GM12878 (cell line): ENCODE results near the gene P4HA3. TPM values are rescaled to one million over a fixed set of nuclear protein-coding genes. Genes with fewer than 3 reads are reported as not detected.

Source experiments
- ATAC-seq: fragments of 200-7000 bp; cut with Tn5 transposase; 3 replicates; pipeline ENCODE4 v1.9.1; 2020; ENCODE audit warnings: mild to moderate bottlenecking, moderate library complexity
- BruUV-seq: library from RNA; stranded (reverse); fragments of 400-500 nt; replicated peaks from 2 replicates; lab custom pipeline; 2021; lab: Mats Ljungman, UMichigan
- CTCF ChIA-PET: fragments of 300-600 bp; sonication (Branson Sonifier 250); formaldehyde crosslinking; extraction: SDS; loops from one replicate; lab custom pipeline; 2021; ENCODE audit warnings: inconsistent platforms; lab: Yijun Ruan, JAX
- POLR2A ChIA-PET: fragments of 350-600 bp; formaldehyde crosslinking; extraction: SDS; loops from one replicate; lab custom pipeline; 2021; ENCODE audit warnings: inconsistent platforms; lab: Charles Lee
- RAD21 ChIA-PET: fragments of 300-600 bp; sonication (Branson Sonifier 250); formaldehyde crosslinking; loops from one replicate; lab custom pipeline; 2023; ENCODE audit warnings: antibody characterized with exemption; ENCODE audit not compliant: unreplicated experiment; lab: Charles Lee
- SMC1A ChIA-PET: fragments of 300-600 bp; sonication (Branson Sonifier 250); formaldehyde crosslinking; loops from one replicate; lab custom pipeline; 2023; ENCODE audit not compliant: unreplicated experiment, uncharacterized antibody; lab: Charles Lee
- DNase-seq: peaks from one replicate; pipeline ENCODE4 v3.0.0-alpha.2; 2011; ENCODE audit warnings: low read depth, low spot score
- FAIRE-seq: peaks from 3 replicates; lab custom pipeline; 2011; peaks lifted over from hg19 to GRCh38; lab: Jason Lieb, UNC
- H2AFZ ChIP-seq: 2 replicates; pipeline ENCODE4 v1.6.0; 2011; ENCODE audit warnings: low read depth, low read length, control low read depth; ENCODE audit not compliant: control insufficient read depth
- H3K27ac ChIP-seq: 2 replicates; pipeline ENCODE4 v1.5.1; 2011; ENCODE audit warnings: control low read depth; ENCODE audit not compliant: control insufficient read depth, insufficient read depth
- H3K27me3 ChIP-seq, 2 experiments: replicated peaks in 1 of 2; 2 replicates each; pipeline versions ENCODE4 v1.6.0 to v1.6.1; 2011; ENCODE audit warnings: low read length in 1 of 2; ENCODE audit not compliant: control insufficient read depth in 2 of 2, insufficient read depth in 2 of 2
- H3K36me3 ChIP-seq, 2 experiments: 2 replicates each; pipeline ENCODE4 v1.5.1; 2011; ENCODE audit warnings: low read length in 1 of 2; ENCODE audit not compliant: control insufficient read depth in 2 of 2, insufficient read depth in 2 of 2
- H3K4me1 ChIP-seq: 2 replicates; pipeline ENCODE4 v1.6.1; 2011; ENCODE audit warnings: mild to moderate bottlenecking, low read length, moderate library complexity, mixed read lengths; ENCODE audit not compliant: control insufficient read depth, insufficient read depth
- H3K4me2 ChIP-seq: 2 replicates; pipeline ENCODE4 v1.6.0; 2011; ENCODE audit warnings: control low read depth; ENCODE audit not compliant: control insufficient read depth, insufficient read depth
- H3K4me3 ChIP-seq: fragments of 200-600 bp; sonication (generic); 2 replicates; pipeline ENCODE4 v1.5.1; 2016
- H3K79me2 ChIP-seq: 2 replicates; pipeline ENCODE4 v1.6.0; 2011; ENCODE audit warnings: low read length; ENCODE audit not compliant: control insufficient read depth, insufficient read depth
- H3K9ac ChIP-seq: 2 replicates; pipeline ENCODE4 v1.8.0; 2011; ENCODE audit warnings: low read length, control low read depth, mixed read lengths; ENCODE audit not compliant: control insufficient read depth, insufficient read depth
- H3K9me3 ChIP-seq: replicated peaks from 3 replicates; pipeline ENCODE4 v1.5.1; 2011; ENCODE audit warnings: mild to moderate bottlenecking, low read length; ENCODE audit not compliant: control insufficient read depth, insufficient read depth
- H4K20me1 ChIP-seq: 2 replicates; pipeline ENCODE4 v1.6.0; 2011; ENCODE audit not compliant: control insufficient read depth, insufficient read depth
- MTA3 ChIP-seq: IDR thresholded peaks from 2 replicates; pipeline ENCODE4 v1.6.1; 2012; ENCODE audit warnings: low read length, inconsistent platforms, borderline replicate concordance
- NR2C2 ChIP-seq: IDR thresholded peaks from 2 replicates; pipeline ENCODE4 v1.6.1; 2011; ENCODE audit warnings: borderline replicate concordance, low read depth; ENCODE audit not compliant: control insufficient read depth, insufficient read length
- RB1 ChIP-seq: fragments of 450-650 bp; formaldehyde crosslinking; IDR thresholded peaks from 2 replicates; pipeline ENCODE4 v1.6.1; 2017; ENCODE audit warnings: mild to moderate bottlenecking, borderline replicate concordance
- ZNF384 ChIP-seq: IDR thresholded peaks from 2 replicates; pipeline ENCODE4 v1.6.1; 2012; ENCODE audit warnings: low read depth, mild to moderate bottlenecking, low read length, improper control_type of control experiment, borderline replicate concordance
- WGBS: methylation state at CpG from one replicate; pipeline ENCODE4 v1.1.6; 2016; ENCODE audit warnings: low lambda C conversion rate; ENCODE audit not compliant: insufficient replicate concordance, insufficient coverage; ENCODE audit errors: missing lambda C conversion rate; 5-methylcytosine and 5-hydroxymethylcytosine counted together
- in situ Hi-C: fragments of 300-500 bp; cut with MboI; formaldehyde crosslinking; loops from 9 replicates; pipeline ENCODE4 v1.14.3; 2018; ENCODE audit warnings: mixed read lengths
- intact Hi-C: fragments of 100-400 bp; cut with micrococcal nuclease; formaldehyde crosslinking; loops from one replicate; pipeline ENCODE4 v1.14.2; 2022; ENCODE audit not compliant: unreplicated experiment
- polyA plus RNA-seq, 11 experiments: library from polyadenylated mRNA; depleted of rRNA in 4 of 11; unstranded in 6 of 11; stranded (reverse) in 5 of 11; fragments of >200 nt; fragmentation: Nextera tagmentation in 4 of 11; fragmentation: Illumina TruSeq in 1 of 11; extraction: Ambion mirVana in 4 of 11; extraction: Trizol in 1 of 11; gene quantifications; 1 replicate in 1 of 11; 2 replicates in 10 of 11; pipeline versions ENCODE4 v1.2.1 to v1.2.3, GENCODE V29; 2011 to 2016; ENCODE audit warnings: inconsistent platforms in 2 of 11, missing spikeins in 2 of 11, low read depth in 1 of 11
- total RNA-seq, 4 experiments: library from RNA; depleted of rRNA in 3 of 4; stranded (reverse); fragments of >200 nt in 3 of 4; fragmentation: Illumina TruSeq in 1 of 4; extraction: Trizol in 1 of 4; gene quantifications; 2 replicates each; pipeline versions ENCODE4 v1.2.1 to v1.2.3, GENCODE V29; 2013 to 2021
- TF ChIP-seq, protein P1 (sequence below): IDR thresholded peaks from 2 replicates; pipeline ENCODE4 v1.6.1; 2012; ENCODE audit warnings: low read length, inconsistent platforms
- TF ChIP-seq, protein P2 (sequence below): fragments of 450-650 bp; IDR thresholded peaks from 2 replicates; pipeline ENCODE4 v1.6.1; 2017; ENCODE audit warnings: antibody characterized with exemption, mild to moderate bottlenecking, moderate library complexity
- TF ChIP-seq, protein P3 (sequence below): fragments of 450-650 bp; IDR thresholded peaks from 2 replicates; pipeline ENCODE4 v1.6.1; 2016; ENCODE audit warnings: mild to moderate bottlenecking, moderate library complexity, borderline replicate concordance
- TF ChIP-seq, protein P4 (sequence below): IDR thresholded peaks from 2 replicates; pipeline ENCODE4 v1.6.1; 2012; ENCODE audit warnings: low read depth, low read length, improper control_type of control experiment
- TF ChIP-seq, protein P5 (sequence below): fragments of 150-350 bp; IDR thresholded peaks from 2 replicates; pipeline ENCODE4 v1.6.1; 2014; ENCODE audit warnings: mild to moderate bottlenecking, low read depth, low read length

The P4HA3 gene
- total and polyA plus RNA-seq, 10 of the 15 experiments (the other 5 are each of a cell fraction or from before 2014, with no cell fraction given): 0.08 TPM; not detected in 9

DNA sequence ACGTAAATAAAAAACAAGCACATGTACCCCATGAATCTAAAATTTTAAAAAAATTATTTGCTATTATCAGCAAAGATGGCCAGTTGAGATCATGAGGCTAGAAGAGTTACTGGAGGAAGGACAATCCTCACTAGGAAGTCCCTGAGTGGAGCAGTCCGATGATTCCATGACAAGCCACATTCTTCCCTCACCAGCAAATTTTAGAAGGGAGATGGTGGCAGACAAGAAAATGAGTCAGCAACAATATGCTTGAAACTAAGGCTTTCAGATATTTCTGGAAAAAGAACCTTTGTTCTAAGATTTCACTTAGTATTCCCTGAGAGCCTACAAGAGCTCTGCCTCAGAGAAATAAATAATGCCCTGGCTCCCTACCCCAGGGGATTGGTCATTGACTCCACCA is 34.9 kb downstream of the P4HA3 start:
- intact Hi-C loops (no loop called here), in situ Hi-C loops (no loop called here)
- no peak overlapping the region for H2AFZ ChIP-seq
- SMC1A ChIA-PET: no interaction called here
- no peak for FAIRE-seq
- no peaks in the 10 kb centered on the region for H3K79me2 ChIP-seq
- H3K27ac ChIP-seq: no peak overlapping the region
- no TSS peak for BruUV-seq
- H4K20me1 ChIP-seq: no peaks in the 10 kb centered on the region
- CTCF ChIA-PET: interaction anchor here (1.6 kb wide), 1 partner anchor 21 kb away, joined by 7 read pairs; no protein-coding TSS in a partner anchor
- peaks cover 0 to 3% of the 10 kb centered on the region in 2 experiments; a peak in 2 of 4 replicates for H3K27me3 ChIP-seq
- no peak overlapping the region for H3K4me2 ChIP-seq
- no peak for ATAC-seq
- H3K36me3 ChIP-seq: no peaks in the 10 kb centered on the region
- DNase-seq: no peak
- POLR2A ChIA-PET: no interaction called here
- H3K4me1 ChIP-seq: no peaks in the 10 kb centered on the region
- RAD21 ChIA-PET: no interaction called here
- no peaks in the 10 kb centered on the region; the same call in 1 of the 3 replicates for H3K9me3 ChIP-seq
- 41% methylated on average over 2 of the region's 2 CpGs for WGBS
- H3K9ac ChIP-seq: no peak overlapping the region
- H3K4me3 ChIP-seq: no peak overlapping the region
- TF ChIP-seq MTA3 (no peak), NR2C2 (no peak), ZNF384 (no peak), RB1 (no peak)
- TF ChIP-seq, protein P1, sequence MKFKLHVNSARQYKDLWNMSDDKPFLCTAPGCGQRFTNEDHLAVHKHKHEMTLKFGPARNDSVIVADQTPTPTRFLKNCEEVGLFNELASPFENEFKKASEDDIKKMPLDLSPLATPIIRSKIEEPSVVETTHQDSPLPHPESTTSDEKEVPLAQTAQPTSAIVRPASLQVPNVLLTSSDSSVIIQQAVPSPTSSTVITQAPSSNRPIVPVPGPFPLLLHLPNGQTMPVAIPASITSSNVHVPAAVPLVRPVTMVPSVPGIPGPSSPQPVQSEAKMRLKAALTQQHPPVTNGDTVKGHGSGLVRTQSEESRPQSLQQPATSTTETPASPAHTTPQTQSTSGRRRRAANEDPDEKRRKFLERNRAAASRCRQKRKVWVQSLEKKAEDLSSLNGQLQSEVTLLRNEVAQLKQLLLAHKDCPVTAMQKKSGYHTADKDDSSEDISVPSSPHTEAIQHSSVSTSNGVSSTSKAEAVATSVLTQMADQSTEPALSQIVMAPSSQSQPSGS: no peak
- TF ChIP-seq, protein P2, sequence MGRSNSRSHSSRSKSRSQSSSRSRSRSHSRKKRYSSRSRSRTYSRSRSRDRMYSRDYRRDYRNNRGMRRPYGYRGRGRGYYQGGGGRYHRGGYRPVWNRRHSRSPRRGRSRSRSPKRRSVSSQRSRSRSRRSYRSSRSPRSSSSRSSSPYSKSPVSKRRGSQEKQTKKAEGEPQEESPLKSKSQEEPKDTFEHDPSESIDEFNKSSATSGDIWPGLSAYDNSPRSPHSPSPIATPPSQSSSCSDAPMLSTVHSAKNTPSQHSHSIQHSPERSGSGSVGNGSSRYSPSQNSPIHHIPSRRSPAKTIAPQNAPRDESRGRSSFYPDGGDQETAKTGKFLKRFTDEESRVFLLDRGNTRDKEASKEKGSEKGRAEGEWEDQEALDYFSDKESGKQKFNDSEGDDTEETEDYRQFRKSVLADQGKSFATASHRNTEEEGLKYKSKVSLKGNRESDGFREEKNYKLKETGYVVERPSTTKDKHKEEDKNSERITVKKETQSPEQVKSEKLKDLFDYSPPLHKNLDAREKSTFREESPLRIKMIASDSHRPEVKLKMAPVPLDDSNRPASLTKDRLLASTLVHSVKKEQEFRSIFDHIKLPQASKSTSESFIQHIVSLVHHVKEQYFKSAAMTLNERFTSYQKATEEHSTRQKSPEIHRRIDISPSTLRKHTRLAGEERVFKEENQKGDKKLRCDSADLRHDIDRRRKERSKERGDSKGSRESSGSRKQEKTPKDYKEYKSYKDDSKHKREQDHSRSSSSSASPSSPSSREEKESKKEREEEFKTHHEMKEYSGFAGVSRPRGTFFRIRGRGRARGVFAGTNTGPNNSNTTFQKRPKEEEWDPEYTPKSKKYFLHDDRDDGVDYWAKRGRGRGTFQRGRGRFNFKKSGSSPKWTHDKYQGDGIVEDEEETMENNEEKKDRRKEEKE: no peak
- TF ChIP-seq, protein P3, sequence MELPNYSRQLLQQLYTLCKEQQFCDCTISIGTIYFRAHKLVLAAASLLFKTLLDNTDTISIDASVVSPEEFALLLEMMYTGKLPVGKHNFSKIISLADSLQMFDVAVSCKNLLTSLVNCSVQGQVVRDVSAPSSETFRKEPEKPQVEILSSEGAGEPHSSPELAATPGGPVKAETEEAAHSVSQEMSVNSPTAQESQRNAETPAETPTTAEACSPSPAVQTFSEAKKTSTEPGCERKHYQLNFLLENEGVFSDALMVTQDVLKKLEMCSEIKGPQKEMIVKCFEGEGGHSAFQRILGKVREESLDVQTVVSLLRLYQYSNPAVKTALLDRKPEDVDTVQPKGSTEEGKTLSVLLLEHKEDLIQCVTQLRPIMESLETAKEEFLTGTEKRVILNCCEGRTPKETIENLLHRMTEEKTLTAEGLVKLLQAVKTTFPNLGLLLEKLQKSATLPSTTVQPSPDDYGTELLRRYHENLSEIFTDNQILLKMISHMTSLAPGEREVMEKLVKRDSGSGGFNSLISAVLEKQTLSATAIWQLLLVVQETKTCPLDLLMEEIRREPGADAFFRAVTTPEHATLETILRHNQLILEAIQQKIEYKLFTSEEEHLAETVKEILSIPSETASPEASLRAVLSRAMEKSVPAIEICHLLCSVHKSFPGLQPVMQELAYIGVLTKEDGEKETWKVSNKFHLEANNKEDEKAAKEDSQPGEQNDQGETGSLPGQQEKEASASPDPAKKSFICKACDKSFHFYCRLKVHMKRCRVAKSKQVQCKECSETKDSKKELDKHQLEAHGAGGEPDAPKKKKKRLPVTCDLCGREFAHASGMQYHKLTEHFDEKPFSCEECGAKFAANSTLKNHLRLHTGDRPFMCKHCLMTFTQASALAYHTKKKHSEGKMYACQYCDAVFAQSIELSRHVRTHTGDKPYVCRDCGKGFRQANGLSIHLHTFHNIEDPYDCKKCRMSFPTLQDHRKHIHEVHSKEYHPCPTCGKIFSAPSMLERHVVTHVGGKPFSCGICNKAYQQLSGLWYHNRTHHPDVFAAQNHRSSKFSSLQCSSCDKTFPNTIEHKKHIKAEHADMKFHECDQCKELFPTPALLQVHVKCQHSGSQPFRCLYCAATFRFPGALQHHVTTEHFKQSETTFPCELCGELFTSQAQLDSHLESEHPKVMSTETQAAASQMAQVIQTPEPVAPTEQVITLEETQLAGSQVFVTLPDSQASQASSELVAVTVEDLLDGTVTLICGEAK: no peak
- TF ChIP-seq, protein P4, sequence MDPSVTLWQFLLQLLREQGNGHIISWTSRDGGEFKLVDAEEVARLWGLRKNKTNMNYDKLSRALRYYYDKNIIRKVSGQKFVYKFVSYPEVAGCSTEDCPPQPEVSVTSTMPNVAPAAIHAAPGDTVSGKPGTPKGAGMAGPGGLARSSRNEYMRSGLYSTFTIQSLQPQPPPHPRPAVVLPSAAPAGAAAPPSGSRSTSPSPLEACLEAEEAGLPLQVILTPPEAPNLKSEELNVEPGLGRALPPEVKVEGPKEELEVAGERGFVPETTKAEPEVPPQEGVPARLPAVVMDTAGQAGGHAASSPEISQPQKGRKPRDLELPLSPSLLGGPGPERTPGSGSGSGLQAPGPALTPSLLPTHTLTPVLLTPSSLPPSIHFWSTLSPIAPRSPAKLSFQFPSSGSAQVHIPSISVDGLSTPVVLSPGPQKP: no peak
- TF ChIP-seq, protein P5, sequence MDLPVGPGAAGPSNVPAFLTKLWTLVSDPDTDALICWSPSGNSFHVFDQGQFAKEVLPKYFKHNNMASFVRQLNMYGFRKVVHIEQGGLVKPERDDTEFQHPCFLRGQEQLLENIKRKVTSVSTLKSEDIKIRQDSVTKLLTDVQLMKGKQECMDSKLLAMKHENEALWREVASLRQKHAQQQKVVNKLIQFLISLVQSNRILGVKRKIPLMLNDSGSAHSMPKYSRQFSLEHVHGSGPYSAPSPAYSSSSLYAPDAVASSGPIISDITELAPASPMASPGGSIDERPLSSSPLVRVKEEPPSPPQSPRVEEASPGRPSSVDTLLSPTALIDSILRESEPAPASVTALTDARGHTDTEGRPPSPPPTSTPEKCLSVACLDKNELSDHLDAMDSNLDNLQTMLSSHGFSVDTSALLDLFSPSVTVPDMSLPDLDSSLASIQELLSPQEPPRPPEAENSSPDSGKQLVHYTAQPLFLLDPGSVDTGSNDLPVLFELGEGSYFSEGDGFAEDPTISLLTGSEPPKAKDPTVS: no peak
